ENCODE data around the gene PTCH2. TPM values are rescaled to one million over a fixed set of nuclear protein-coding genes. Genes with fewer than 3 reads are reported as not detected.

PTCH2 gene
- total and polyA plus RNA-seq, 2 of the 13 experiments (the other 11 are each of a cell fraction or from before 2014, with no cell fraction given), result 0.60 to 1.5 TPM

DNA sequence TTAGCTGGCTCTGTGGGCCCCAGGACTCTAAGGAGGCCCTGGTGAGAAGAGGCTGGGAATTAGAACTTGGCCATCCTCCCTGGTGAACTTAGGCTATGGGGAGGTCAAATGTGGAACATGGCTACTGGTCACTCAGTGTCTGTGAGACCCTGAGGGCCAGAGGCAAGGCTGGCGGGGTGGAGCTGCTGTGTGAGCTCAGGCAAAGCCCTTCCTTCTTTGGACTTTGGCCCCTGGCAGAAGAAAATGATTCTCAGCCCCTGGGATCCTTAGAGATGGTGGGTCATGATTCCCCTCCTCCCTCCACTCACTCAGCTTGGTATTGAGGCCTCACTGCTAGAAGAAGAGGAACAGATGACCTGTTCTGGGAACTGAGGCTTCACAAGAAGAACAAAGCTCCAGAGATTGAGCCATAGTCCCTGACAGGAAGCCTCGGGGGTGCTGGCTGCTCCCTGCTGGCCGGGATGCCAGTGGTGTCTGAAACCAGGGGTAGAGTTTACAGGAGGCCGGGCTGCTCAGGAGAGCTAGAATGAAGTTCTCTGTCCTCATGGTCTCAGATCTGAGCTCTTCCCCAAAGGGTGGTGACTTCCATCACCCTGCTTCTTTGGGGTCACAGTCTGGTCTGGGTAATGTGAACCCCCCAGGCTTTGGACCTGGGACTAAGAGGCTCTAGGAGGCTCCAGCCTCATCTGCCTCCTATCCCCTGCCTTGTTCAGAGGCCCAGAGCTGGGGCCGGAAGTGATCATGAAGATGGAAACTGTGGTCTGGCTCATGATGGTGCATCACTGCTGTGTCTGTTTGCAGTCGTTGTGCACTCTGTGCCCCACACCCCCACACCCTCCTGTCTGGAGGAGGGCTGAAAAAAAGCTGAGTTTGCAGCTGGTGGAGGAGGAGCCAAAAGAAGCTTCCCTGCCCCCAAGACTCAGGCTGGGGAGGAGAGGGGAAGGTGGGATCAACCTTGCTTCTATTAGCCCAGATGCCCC, 33.8 kb downstream of the PTCH2 start (continued):
- TF ChIP-seq, protein P1, sequence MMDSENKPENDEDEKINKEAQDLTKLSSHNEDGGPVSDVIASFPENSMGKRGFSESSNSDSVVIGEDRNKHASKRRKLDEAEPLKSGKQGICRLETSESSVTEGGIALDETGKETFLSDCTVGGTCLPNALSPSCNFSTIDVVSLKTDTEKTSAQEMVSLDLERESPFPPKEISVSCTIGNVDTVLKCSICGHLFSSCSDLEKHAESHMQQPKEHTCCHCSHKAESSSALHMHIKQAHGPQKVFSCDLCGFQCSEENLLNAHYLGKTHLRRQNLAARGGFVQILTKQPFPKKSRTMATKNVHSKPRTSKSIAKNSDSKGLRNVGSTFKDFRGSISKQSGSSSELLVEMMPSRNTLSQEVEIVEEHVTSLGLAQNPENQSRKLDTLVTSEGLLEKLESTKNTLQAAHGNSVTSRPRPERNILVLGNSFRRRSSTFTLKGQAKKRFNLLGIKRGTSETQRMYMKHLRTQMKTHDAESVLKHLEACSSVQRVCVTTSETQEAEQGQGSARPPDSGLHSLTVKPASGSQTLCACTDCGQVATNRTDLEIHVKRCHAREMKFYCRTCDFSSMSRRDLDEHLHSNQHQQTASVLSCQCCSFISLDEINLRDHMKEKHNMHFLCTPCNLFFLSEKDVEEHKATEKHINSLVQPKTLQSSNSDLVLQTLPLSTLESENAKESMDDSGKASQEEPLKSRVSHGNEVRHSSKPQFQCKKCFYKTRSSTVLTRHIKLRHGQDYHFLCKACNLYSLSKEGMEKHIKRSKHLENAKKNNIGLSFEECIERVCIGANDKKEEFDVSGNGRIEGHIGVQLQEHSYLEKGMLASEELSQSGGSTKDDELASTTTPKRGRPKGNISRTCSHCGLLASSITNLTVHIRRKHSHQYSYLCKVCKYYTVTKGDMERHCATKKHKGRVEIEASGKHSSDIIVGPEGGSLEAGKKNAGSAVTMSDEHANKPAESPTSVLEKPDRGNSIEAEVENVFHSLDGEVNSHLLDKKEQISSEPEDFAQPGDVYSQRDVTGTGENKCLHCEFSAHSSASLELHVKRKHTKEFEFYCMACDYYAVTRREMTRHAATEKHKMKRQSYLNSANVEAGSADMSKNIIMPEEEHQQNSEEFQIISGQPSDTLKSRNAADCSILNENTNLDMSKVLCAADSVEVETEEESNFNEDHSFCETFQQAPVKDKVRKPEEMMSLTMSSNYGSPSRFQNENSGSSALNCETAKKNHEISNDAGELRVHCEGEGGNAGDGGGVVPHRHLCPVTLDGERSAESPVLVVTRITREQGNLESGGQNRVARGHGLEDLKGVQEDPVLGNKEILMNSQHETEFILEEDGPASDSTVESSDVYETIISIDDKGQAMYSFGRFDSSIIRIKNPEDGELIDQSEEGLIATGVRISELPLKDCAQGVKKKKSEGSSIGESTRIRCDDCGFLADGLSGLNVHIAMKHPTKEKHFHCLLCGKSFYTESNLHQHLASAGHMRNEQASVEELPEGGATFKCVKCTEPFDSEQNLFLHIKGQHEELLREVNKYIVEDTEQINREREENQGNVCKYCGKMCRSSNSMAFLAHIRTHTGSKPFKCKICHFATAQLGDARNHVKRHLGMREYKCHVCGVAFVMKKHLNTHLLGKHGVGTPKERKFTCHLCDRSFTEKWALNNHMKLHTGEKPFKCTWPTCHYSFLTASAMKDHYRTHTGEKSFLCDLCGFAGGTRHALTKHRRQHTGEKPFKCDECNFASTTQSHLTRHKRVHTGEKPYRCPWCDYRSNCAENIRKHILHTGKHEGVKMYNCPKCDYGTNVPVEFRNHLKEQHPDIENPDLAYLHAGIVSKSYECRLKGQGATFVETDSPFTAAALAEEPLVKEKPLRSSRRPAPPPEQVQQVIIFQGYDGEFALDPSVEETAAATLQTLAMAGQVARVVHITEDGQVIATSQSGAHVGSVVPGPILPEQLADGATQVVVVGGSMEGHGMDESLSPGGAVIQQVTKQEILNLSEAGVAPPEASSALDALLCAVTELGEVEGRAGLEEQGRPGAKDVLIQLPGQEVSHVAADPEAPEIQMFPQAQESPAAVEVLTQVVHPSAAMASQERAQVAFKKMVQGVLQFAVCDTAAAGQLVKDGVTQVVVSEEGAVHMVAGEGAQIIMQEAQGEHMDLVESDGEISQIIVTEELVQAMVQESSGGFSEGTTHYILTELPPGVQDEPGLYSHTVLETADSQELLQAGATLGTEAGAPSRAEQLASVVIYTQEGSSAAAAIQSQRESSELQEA (CRISPR knock-in tag; IDR thresholded peaks at IDR 0.05; ENCODE audit: not compliant biosample characterization), result no peak
- TF ChIP-seq, protein P2, sequence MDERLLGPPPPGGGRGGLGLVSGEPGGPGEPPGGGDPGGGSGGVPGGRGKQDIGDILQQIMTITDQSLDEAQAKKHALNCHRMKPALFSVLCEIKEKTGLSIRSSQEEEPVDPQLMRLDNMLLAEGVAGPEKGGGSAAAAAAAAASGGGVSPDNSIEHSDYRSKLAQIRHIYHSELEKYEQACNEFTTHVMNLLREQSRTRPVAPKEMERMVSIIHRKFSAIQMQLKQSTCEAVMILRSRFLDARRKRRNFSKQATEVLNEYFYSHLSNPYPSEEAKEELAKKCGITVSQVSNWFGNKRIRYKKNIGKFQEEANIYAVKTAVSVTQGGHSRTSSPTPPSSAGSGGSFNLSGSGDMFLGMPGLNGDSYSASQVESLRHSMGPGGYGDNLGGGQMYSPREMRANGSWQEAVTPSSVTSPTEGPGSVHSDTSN (CRISPR knock-in tag; IDR thresholded peaks at IDR 0.05), result no peak
- no peak for TF ChIP-seq PAF1 (CRISPR knock-in tag; IDR thresholded peaks at IDR 0.05)
- no peak for TF ChIP-seq SCMH1 (CRISPR knock-in tag; IDR thresholded peaks at IDR 0.05; ENCODE audit: borderline replicate concordance)
- TF ChIP-seq ZNF652 (CRISPR knock-in tag; IDR thresholded peaks at IDR 0.05; ENCODE audit: borderline replicate concordance, low read depth), result no peak
- TF ChIP-seq YEATS2 (CRISPR knock-in tag; IDR thresholded peaks at IDR 0.05; ENCODE audit: borderline replicate concordance), result no peak
- TF ChIP-seq ZNF7 (CRISPR knock-in tag; IDR thresholded peaks at IDR 0.05), result no peak
- TF ChIP-seq, protein P3, sequence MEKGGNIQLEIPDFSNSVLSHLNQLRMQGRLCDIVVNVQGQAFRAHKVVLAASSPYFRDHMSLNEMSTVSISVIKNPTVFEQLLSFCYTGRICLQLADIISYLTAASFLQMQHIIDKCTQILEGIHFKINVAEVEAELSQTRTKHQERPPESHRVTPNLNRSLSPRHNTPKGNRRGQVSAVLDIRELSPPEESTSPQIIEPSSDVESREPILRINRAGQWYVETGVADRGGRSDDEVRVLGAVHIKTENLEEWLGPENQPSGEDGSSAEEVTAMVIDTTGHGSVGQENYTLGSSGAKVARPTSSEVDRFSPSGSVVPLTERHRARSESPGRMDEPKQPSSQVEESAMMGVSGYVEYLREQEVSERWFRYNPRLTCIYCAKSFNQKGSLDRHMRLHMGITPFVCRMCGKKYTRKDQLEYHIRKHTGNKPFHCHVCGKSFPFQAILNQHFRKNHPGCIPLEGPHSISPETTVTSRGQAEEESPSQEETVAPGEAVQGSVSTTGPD (CRISPR knock-in tag; IDR thresholded peaks at IDR 0.05), result no peak
- TF ChIP-seq YY1 (IDR thresholded peaks at IDR 0.05; ENCODE audit: insufficient read depth, insufficient replicate concordance, low read depth, low read length), result peak; percentile 11
- no peak for TF ChIP-seq PCBP2 (optimal IDR thresholded peaks at IDR 0.05; ENCODE audit: low read depth, low read length, poor library complexity, severe bottlenecking)
- TF ChIP-seq HNRNPK (IDR thresholded peaks at IDR 0.05; ENCODE audit: low read depth, low read length, poor library complexity, severe bottlenecking), result no peak
- TF ChIP-seq NCOA1 (CRISPR knock-in tag; IDR thresholded peaks at IDR 0.05), result 0 out of 2 replicates have a peak, but pooled peaks have one; percentile 51
- TF ChIP-seq KLF9 (CRISPR knock-in tag; IDR thresholded peaks at IDR 0.05; ENCODE audit: low read depth), result no peak
- TF ChIP-seq ZBTB42 (CRISPR knock-in tag; IDR thresholded peaks at IDR 0.05), result no peak
- TF ChIP-seq ZNF740 (CRISPR knock-in tag; IDR thresholded peaks at IDR 0.05), result no peak
- no peak for TF ChIP-seq FOXJ3 (CRISPR knock-in tag; IDR thresholded peaks at IDR 0.05; ENCODE audit: borderline replicate concordance)
- TF ChIP-seq SOX6 (IDR thresholded peaks at IDR 0.05), result no peak
- TF ChIP-seq SOX6 (CRISPR knock-in tag; IDR thresholded peaks at IDR 0.05), result no peak; the same call in none of the 2 replicates

All from HepG2 (cell line).